ENCODE data around the gene ARMC10.

DNA sequence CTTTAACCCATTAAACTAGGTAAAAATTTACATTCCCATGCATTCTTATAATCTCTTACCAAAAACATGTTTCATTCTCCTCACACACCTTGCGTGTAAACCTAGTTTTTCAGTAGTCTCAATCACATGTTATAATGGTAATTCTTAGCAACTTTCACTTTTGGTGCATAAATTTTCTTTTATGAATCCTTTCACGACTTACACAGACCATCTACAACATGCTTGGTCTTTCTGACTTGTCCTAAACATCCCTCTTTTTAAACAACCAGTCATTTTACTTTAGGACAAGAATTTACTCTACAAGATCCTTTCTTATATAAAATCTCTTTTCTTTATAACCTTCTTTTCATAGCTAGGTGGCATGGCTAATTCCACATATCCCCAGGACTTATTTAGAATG lies 26.1 kb upstream of the ARMC10 start:
- TF ChIP-seq POLR2AphosphoS5 (IDR thresholded peaks at IDR 0.05; ENCODE audit: borderline replicate concordance, low read depth, low read length) (no peak), EZH2 (IDR thresholded peaks at IDR 0.05) (no peak)
